CD4-positive, alpha-beta memory T cell (primary cell): ENCODE results near the gene TUBGCP6. TPM values are rescaled to one million over a fixed set of nuclear protein-coding genes. Genes with fewer than 3 reads are reported as not detected.

Source experiments
- CTCF ChIA-PET: fragments of 350-600 bp; sonication (Branson Sonifier 250); formaldehyde crosslinking; loops from one replicate; lab custom pipeline; 2021; ENCODE audit warnings: inconsistent platforms; ENCODE audit not compliant: partially characterized antibody; lab: Charles Lee
- POLR2A ChIA-PET: fragments of 350-600 bp; sonication (Branson Sonifier 250); formaldehyde crosslinking; loops from one replicate; lab custom pipeline; 2021; ENCODE audit not compliant: partially characterized antibody; lab: Charles Lee
- DNase-seq, 5 donors: peaks; one replicate each; pipeline versions ENCODE4 v3.0.0 to v3.0.0-alpha.2; 2020 to 2022; ENCODE audit warnings: mixed read lengths in 1 of 5
- H3K27ac ChIP-seq: one replicate; pipeline ENCODE4 v1.7.0; 2013; ENCODE audit warnings: low read depth, low read length
- H3K27me3 ChIP-seq: 2 replicates; pipeline ENCODE4 v1.7.0; 2013; ENCODE audit warnings: mild to moderate bottlenecking, low read length, moderate library complexity; ENCODE audit not compliant: insufficient read depth
- H3K36me3 ChIP-seq: 2 replicates; pipeline ENCODE4 v1.7.0; 2013; ENCODE audit warnings: mild to moderate bottlenecking, low read length, moderate library complexity; ENCODE audit not compliant: insufficient read depth
- H3K4me1 ChIP-seq: 2 replicates; pipeline ENCODE4 v1.7.0; 2013; ENCODE audit warnings: mild to moderate bottlenecking, low read length, moderate library complexity; ENCODE audit not compliant: insufficient read depth
- H3K4me3 ChIP-seq, 2 donors: one replicate each; pipeline ENCODE4 v1.7.0; 2013; ENCODE audit warnings: low read length in 2 of 2, mild to moderate bottlenecking in 1 of 2
- H3K9me3 ChIP-seq, 2 donors: one replicate each; pipeline ENCODE4 v1.7.0; 2013; ENCODE audit warnings: low read length in 2 of 2, control low read depth in 1 of 2; ENCODE audit not compliant: control insufficient read depth in 1 of 2
- H3K27ac Mint-ChIP-seq, 7 donors: one replicate each; pipeline ENCODE4 v1.8.0; 2020 to 2021; ENCODE audit warnings: mixed read lengths in 7 of 7, mild to moderate bottlenecking in 6 of 7, inconsistent platforms in 3 of 7, moderate library complexity in 3 of 7
- H3K27me3 Mint-ChIP-seq, 2 donors: one replicate each; pipeline ENCODE4 v1.8.0; 2020 to 2021; ENCODE audit warnings: mixed read lengths in 2 of 2
- H3K36me3 Mint-ChIP-seq, 2 donors: one replicate each; pipeline ENCODE4 v1.8.0; 2020 to 2021; ENCODE audit warnings: mixed read lengths in 2 of 2, inconsistent platforms in 1 of 2, mild to moderate bottlenecking in 1 of 2
- H3K4me1 Mint-ChIP-seq, 4 donors: one replicate each; pipeline ENCODE4 v1.8.0; 2020 to 2021; ENCODE audit warnings: mixed read lengths in 4 of 4, mild to moderate bottlenecking in 1 of 4
- H3K4me3 Mint-ChIP-seq, 8 donors: one replicate each; pipeline ENCODE4 v1.8.0; 2020 to 2021; ENCODE audit warnings: mixed read lengths in 8 of 8, mild to moderate bottlenecking in 7 of 8, moderate library complexity in 6 of 8, inconsistent platforms in 3 of 8
- H3K9me3 Mint-ChIP-seq, 8 donors: one replicate each; pipeline ENCODE4 v1.8.0; 2020 to 2021; ENCODE audit warnings: mixed read lengths in 8 of 8, mild to moderate bottlenecking in 5 of 8, inconsistent platforms in 3 of 8, moderate library complexity in 1 of 8
- intact Hi-C: fragments of 100-400 bp; cut with micrococcal nuclease; formaldehyde crosslinking; loops from one replicate; pipeline ENCODE4 v1.15.1; 2023
- polyA plus RNA-seq, 2 donors: library from polyadenylated mRNA; unstranded; fragments of 300-500 nt; fragmentation: Illumina TruSeq; gene quantifications; one replicate each; pipeline ENCODE4 v1.2.3, GENCODE V29; 2021
- total RNA-seq, 2 experiments: library from RNA; stranded (reverse); gene quantifications; one replicate each; pipeline ENCODE4 v1.2.3, GENCODE V29; 2021

The TUBGCP6 gene
- total and polyA plus RNA-seq, 4 experiments from 2014 or later = 16.5 to 133 (median 76.2) TPM

DNA sequence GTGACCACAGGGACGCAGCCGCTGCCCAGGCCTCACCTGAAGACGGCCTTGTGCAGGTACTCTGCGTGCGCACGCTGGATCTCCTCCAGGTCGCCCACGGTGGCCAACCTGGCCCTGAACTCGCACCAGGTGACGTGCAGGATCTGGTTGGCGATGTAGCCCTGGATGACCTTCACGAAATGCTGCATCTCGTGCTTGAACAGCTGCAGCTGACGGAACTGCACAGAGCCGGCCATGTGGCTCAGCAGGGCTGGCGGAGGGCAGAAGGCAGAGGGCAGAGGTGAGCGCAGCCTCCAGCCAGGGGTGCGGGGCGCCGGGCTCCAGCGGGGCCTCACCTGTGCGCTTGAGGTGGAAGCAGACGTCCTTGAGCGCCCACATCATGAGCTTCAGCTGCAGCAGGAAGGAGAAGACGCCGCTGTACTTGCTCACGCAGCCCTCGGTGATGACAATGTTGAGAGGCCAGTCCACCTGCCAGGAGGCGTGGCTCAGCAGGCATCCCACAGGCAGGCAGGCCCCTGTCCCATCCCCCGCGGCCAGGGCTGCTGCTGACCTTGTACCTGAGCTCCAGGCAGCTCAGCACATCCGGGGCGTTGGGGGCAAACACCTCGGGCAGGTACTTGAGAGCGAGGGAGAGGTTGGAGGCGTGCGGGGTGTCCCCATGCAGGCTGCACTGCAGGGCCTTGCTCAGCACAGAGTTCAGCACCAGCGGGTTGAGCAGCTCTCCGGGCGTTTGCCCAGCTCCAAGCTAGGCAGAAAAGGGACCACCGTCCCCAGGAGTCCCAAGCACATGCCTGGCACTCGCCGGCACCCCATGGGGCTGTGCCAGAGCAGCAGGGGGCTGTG is 26.4 kb downstream of the TUBGCP6 start:
- H3K36me3 Mint-ChIP-seq = peaks cover 22 to 56% of the 10 kb centered on the region in 2 donors
- H3K27ac ChIP-seq = no peak overlapping the region
- no peaks in the 10 kb centered on the region for H3K27me3 ChIP-seq
- no peaks in the 10 kb centered on the region for H3K4me1 ChIP-seq
- H3K9me3 ChIP-seq = no peaks in the 10 kb centered on the region
- no peak overlapping the region for H3K4me3 ChIP-seq
- H3K9me3 Mint-ChIP-seq = peaks cover 0 to 3% (median 0%) of the 10 kb centered on the region in 8 donors
- CTCF ChIA-PET = no interaction called here
- intact Hi-C loops = no loop called here
- H3K4me1 Mint-ChIP-seq = peaks cover 3 to 12% (median 5%) of the 10 kb centered on the region in 4 donors
- DNase-seq = peak in 1 of 5 donors; percentile 40
- H3K27ac Mint-ChIP-seq = no peak overlapping the region
- POLR2A ChIA-PET = interaction anchor here (0.8 to 1.2 kb wide), 2 partner anchors 10 to 28 kb away, joined by 3 read pairs; no protein-coding TSS in a partner anchor
- peaks cover 49% of the 10 kb centered on the region for H3K36me3 ChIP-seq
- H3K27me3 Mint-ChIP-seq = no peaks in the 10 kb centered on the region
- no peak overlapping the region for H3K4me3 Mint-ChIP-seq

DNA sequence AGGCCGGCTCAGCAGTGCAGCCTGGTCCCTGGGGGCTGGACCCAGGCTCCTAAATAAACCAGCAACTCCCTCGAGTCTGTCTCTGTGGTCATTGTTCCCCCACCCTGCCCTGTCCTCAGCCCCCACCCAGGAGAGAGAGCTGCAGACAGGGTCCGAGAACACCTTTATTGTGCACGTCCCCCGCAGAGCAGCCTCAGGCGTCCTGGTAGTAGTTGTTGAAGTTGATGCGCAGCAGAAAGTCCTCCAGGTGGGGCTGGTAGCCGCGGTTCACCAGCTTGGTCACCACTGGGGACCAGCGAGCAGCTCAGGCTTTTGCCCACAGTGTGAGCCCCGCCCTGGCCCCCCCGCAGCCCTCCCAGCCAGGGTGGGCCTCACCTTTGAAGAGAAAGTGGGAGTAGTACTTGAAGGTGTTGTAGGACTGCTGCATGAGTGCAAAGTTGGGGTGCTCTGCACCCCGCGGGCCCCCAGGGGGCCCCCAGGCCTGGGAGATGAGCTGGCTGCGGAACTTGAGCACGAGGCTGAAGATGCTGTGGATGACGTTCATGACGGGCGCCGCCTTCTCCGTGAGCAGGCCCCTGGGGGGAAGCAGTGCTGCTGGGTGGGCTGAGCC is 27.2 kb downstream of the TUBGCP6 start:
- intact Hi-C loops = no loop called here

DNA sequence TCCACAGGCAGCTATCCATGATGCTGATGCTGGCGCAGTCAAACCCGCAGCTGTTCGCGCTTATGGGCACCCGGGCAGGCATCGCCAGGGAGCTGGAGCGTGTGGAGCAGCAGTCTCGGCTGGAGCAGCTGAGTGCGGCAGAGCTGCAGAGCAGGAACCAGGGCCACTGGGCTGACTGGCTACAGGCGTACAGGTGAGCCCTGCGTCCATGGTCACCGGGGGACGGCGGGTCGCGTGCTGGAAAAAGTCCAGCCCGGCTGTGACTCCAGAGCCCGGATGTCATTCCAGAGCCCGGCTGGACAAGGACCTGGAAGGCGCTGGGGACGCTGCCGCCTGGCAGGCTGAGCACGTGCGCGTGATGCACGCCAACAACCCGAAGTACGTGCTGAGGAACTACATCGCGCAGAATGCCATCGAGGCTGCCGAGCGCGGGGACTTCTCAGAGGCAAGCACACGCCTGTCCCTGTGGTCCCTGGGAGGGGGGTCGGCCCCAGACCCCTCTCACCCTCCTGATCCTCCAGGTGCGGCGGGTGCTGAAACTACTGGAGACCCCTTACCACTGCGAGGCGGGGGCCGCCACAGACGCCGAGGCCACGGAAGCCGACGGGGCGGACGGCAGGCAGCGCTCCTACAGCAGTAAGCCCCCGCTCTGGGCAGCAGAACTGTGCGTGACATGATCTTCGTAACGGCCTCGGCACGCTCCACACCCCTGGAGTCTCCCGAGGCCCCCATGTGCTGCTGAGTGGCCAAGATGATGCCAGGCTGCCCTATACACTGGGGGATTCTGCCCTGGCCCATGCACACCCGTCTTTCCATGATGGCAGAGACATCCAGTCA is 27.9 kb downstream of the TUBGCP6 start:
- Histone ChIP-seq H3K9me3 (no peaks in the 10 kb centered on the region), H3K4me1 (no peaks in the 10 kb centered on the region), H3K4me3 (no peak overlapping the region), H3K27ac (no peak overlapping the region), H3K36me3 (peaks cover 51% of the 10 kb centered on the region), H3K27me3 (no peaks in the 10 kb centered on the region)
- DNase-seq = peak in 1 of 5 donors; percentile 30
- peaks cover 0 to 1% (median 0%) of the 10 kb centered on the region in 8 donors for H3K9me3 Mint-ChIP-seq
- H3K4me3 Mint-ChIP-seq = no peak overlapping the region
- H3K27me3 Mint-ChIP-seq = no peaks in the 10 kb centered on the region
- intact Hi-C loops = no loop called here
- H3K4me1 Mint-ChIP-seq = peaks cover 8 to 26% (median 11%) of the 10 kb centered on the region in 4 donors
- peak overlapping the region in 1 of 7 donors; percentile 64 for H3K27ac Mint-ChIP-seq
- CTCF ChIA-PET = interaction anchor here (1.1 kb wide), 1 partner anchor 68 kb away, joined by 3 read pairs; no protein-coding TSS in a partner anchor
- peaks cover 28 to 52% of the 10 kb centered on the region in 2 donors for H3K36me3 Mint-ChIP-seq
- POLR2A ChIA-PET = no interaction called here

More for the DNA sequence above, 27.2 kb downstream of the TUBGCP6 start:
- H3K36me3 Mint-ChIP-seq = peaks cover 23 to 52% of the 10 kb centered on the region in 2 donors
- Histone ChIP-seq H3K27me3 (no peaks in the 10 kb centered on the region), H3K4me3 (no peak overlapping the region), H3K36me3 (peaks cover 50% of the 10 kb centered on the region), H3K9me3 (no peaks in the 10 kb centered on the region), H3K4me1 (no peaks in the 10 kb centered on the region), H3K27ac (no peak overlapping the region)
- no peak overlapping the region for H3K4me3 Mint-ChIP-seq
- peaks cover 5 to 19% (median 7%) of the 10 kb centered on the region in 4 donors for H3K4me1 Mint-ChIP-seq
- POLR2A ChIA-PET = interaction anchor here (1.2 kb wide), 1 partner anchor 27 kb away, joined by 3 read pairs; no protein-coding TSS in a partner anchor
- no peaks in the 10 kb centered on the region for H3K27me3 Mint-ChIP-seq
- DNase-seq = peak in 1 of 5 donors; percentile 44
- peaks cover 0 to 1% (median 0%) of the 10 kb centered on the region in 8 donors for H3K9me3 Mint-ChIP-seq
- CTCF ChIA-PET = no interaction called here
- H3K27ac Mint-ChIP-seq = peak overlapping the region in 1 of 7 donors; percentile 64

DNA sequence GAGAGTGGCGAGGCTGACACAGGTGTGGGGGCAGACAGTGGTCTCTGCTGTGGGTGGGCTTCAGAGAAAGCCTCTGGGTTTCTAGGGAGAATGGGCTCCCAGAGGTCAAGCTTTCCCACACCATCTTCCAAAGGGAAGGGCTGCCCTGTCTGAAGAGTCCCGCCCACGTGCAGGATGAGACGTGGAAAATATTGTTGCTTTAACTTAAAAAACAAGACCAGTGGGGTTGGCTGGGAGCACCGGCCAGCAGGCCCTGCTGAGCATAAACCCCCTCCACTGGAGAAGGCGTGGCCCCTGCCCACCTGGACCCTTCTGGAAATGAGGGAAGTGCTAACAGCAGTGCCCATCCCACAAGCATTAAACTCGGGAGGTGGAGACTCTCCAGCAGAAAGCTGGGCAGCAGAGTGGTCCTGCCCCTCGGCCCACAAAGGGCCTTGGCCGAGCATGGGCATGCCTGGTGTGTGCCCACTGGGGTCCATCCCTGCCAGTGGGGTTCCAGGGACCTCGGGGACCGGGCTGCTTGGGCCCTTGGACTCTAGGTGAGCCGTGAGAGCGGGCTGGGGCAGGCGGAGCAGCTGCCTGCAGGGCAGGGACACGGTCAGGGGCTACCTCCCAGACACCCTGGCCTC is 28.7 kb downstream of the TUBGCP6 start:
- intact Hi-C loops = no loop called here
- POLR2A ChIA-PET = interaction anchor here (0.7 kb wide), 1 partner anchor 25 kb away, joined by 4 read pairs; no protein-coding TSS in a partner anchor

DNA sequence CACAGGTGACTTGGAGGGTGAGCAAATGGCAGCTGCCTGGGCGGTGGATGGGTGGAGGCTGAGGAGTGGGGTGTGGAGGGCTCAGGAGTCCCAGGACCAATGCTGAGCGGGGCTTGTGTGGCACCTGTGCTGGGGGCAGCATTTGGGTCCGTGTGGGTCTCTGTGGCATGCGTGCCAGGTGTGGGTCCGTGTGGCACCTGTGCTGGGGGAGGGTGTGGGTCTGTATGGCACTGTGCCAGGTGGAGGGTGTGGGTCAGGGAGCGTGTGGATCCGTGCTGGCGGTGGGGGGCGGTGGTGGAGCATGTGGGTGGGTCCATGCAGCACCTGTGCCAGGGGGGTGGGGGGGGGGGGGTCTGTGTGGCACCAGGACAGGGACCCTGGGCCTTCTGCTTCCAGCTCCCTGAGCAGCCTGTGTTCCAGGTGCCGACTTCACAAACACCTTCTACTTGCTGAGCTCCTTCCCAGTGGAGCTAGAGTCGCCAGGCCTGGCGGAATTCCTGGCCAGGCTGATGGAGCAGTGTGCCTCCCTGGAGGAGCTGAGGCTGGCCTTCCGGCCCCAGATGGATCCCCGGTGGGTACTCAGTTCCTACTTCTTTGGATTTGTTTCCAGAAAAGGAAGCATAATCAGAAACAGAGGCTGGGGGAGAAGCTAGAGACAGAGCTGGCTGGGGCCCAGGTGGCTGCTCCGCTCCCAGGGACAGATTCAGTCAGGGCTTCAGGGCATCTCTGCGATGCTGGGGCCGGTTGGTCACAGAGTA is 29.3 kb downstream of the TUBGCP6 start:
- no peaks in the 10 kb centered on the region for H3K4me1 ChIP-seq
- CTCF ChIA-PET = interaction anchor here (0.8 to 1.3 kb wide), 4 partner anchors 23 to 448 kb away, joined by 3 to 4 read pairs (median 3); no protein-coding TSS in a partner anchor
- no peak overlapping the region for H3K4me3 ChIP-seq
- no peaks in the 10 kb centered on the region for H3K27me3 Mint-ChIP-seq
- H3K9me3 Mint-ChIP-seq = no peaks in the 10 kb centered on the region
- H3K27ac Mint-ChIP-seq = peak overlapping the region in 1 of 7 donors; percentile 55
- no peaks in the 10 kb centered on the region for H3K9me3 ChIP-seq
- no peaks in the 10 kb centered on the region for H3K27me3 ChIP-seq
- DNase-seq = peak in 1 of 5 donors; percentile 37
- H3K4me3 Mint-ChIP-seq = no peak overlapping the region
- POLR2A ChIA-PET = interaction anchor here (0.7 to 1.9 kb wide), 3 partner anchors 24 to 30 kb away, joined by 3 to 5 read pairs (median 4); no protein-coding TSS in a partner anchor
- no peak overlapping the region for H3K27ac ChIP-seq
- peaks cover 44% of the 10 kb centered on the region for H3K36me3 ChIP-seq
- H3K36me3 Mint-ChIP-seq = peaks cover 32 to 54% of the 10 kb centered on the region in 2 donors
- H3K4me1 Mint-ChIP-seq = peaks cover 9 to 33% (median 12%) of the 10 kb centered on the region in 4 donors
- intact Hi-C loops = no loop called here

More for the DNA sequence above, 28.7 kb downstream of the TUBGCP6 start:
- H3K36me3 Mint-ChIP-seq = peaks cover 31 to 53% of the 10 kb centered on the region in 2 donors
- Histone ChIP-seq H3K4me3 (no peak overlapping the region), H3K27me3 (no peaks in the 10 kb centered on the region), H3K36me3 (peaks cover 44% of the 10 kb centered on the region), H3K27ac (no peak overlapping the region), H3K4me1 (no peaks in the 10 kb centered on the region), H3K9me3 (no peaks in the 10 kb centered on the region)
- H3K4me3 Mint-ChIP-seq = no peak overlapping the region
- H3K9me3 Mint-ChIP-seq = peaks cover 0 to 1% (median 0%) of the 10 kb centered on the region in 8 donors
- CTCF ChIA-PET = interaction anchor here (1.1 kb wide), 1 partner anchor 67 kb away, joined by 3 read pairs; no protein-coding TSS in a partner anchor
- H3K4me1 Mint-ChIP-seq = peaks cover 9 to 28% (median 12%) of the 10 kb centered on the region in 4 donors
- H3K27ac Mint-ChIP-seq = no peak overlapping the region
- peak in 1 of 5 donors; percentile 10 for DNase-seq
- H3K27me3 Mint-ChIP-seq = no peaks in the 10 kb centered on the region

DNA sequence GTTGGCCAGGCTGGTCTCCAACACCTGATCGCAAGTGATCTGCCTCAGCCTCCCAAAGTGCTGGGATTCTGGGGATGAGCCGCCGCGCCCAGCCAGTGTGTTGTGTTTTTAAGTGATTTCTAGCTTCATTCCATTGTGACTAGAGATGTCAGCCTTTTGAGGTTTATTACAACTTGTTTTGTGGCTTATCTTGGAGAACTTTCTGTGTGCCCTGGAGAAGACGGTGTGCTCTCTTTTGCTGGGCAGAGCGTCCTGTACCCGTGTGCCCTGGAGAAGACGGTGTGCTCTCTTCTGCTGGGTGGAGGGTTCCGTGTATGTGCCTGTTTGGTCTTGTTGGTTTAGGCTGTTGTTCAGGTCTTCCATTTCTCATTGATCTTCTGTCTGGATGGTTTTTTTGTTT is 31.6 kb downstream of the TUBGCP6 start:
- H3K36me3 Mint-ChIP-seq = peaks cover 37 to 48% of the 10 kb centered on the region in 2 donors
- H3K4me1 Mint-ChIP-seq = peaks cover 12 to 36% (median 17%) of the 10 kb centered on the region in 4 donors
- H3K4me3 Mint-ChIP-seq = no peak overlapping the region
- peak in 1 of 5 donors; percentile 4 for DNase-seq
- Histone ChIP-seq H3K4me1 (peaks cover 8% of the 10 kb centered on the region), H3K36me3 (peaks cover 46% of the 10 kb centered on the region), H3K4me3 (no peak overlapping the region), H3K9me3 (no peaks in the 10 kb centered on the region), H3K27me3 (no peaks in the 10 kb centered on the region), H3K27ac (no peak overlapping the region)
- intact Hi-C loops = no loop called here
- ChIA-PET CTCF (interaction anchor here (3.6 kb wide), 1 partner anchor 64 kb away, joined by 30 read pairs; no protein-coding TSS in a partner anchor), POLR2A (interaction anchor here (1.9 kb wide), 1 partner anchor 22 kb away, joined by 5 read pairs; no protein-coding TSS in a partner anchor)
- H3K27me3 Mint-ChIP-seq = no peaks in the 10 kb centered on the region
- H3K9me3 Mint-ChIP-seq = peaks cover 0 to 2% (median 0%) of the 10 kb centered on the region in 8 donors
- H3K27ac Mint-ChIP-seq = peak overlapping the region in 3 of 7 donors; percentile 29 to 63 (median 52)
